Natural killer cell treated with Interleukin-12 subunit alpha and Interleukin-12 subunit beta and Interleukin-15 and Interleukin-18, amount 100 ng/mL, for 72 hours (primary cell): ENCODE data around the gene ARHGAP23. TPM values are rescaled to one million over a fixed set of nuclear protein-coding genes. Genes with fewer than 3 reads are reported as not detected.

Source experiments
- ATAC-seq, 2 donors: fragments of 150-1000 bp; cut with Tn5 transposase in 1 of 2; sonication (Bioruptor Pico), chemical (Tn5 transposase) in 1 of 2; 2 replicates each; pipeline ENCODE4 v1.10.0; 2021
- DNase-seq: peaks from one replicate; pipeline ENCODE4 v3.0.0; 2022; ENCODE audit warnings: low spot score
- H3K27ac Mint-ChIP-seq, 2 donors: 1 replicate in 1 of 2; 2 replicates in 1 of 2; pipeline ENCODE4 v1.8.0; 2022; ENCODE audit warnings: mixed read lengths in 2 of 2, mild to moderate bottlenecking in 1 of 2, moderate library complexity in 1 of 2
- H3K27me3 Mint-ChIP-seq, 2 donors: 1 replicate in 1 of 2; 2 replicates in 1 of 2; pipeline ENCODE4 v1.8.0; 2022; ENCODE audit warnings: mixed read lengths in 2 of 2
- H3K36me3 Mint-ChIP-seq: one replicate; pipeline ENCODE4 v1.8.0; 2022; ENCODE audit warnings: mixed read lengths
- H3K4me1 Mint-ChIP-seq, 2 donors: 1 replicate in 1 of 2; 2 replicates in 1 of 2; pipeline ENCODE4 v1.8.0; 2022; ENCODE audit warnings: low read depth in 2 of 2, mixed read lengths in 2 of 2, mild to moderate bottlenecking in 1 of 2
- H3K4me3 Mint-ChIP-seq: one replicate; pipeline ENCODE4 v1.8.0; 2022; ENCODE audit warnings: mixed read lengths
- H3K9me3 Mint-ChIP-seq: 2 replicates; pipeline ENCODE4 v1.8.0; 2022; ENCODE audit warnings: mixed read lengths
- total RNA-seq, 2 donors: library from RNA; stranded (reverse); gene quantifications; one replicate each; pipeline ENCODE4 v1.2.3, GENCODE V29; 2022

Gene ARHGAP23
- total RNA-seq, 2 donors from 2014 or later, result 0.55 to 2.9 TPM

DNA sequence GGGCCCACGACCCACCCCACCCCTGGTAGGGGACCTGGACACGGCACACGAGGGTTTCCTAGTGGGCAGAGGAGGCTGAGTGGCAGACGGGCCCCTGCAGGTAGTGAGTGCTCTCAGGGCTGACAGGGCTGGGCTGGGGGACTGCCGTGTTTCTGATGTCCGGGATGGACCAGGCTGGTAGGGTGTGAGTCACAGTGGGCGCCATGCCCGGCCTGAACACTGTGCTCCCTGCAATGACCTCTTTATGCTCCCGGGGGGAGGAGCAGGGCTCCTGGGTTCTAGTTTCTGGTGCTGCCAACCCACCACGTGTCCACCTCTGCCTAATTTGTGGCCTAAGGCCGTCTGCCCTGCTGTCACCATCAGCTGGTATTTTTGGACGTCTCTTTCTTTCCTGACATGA lies 26.3 kb downstream of the ARHGAP23 start:
- Mint-ChIP-seq H3K27ac (no peak overlapping the region), H3K27me3 (peaks cover 30 to 35% of the 10 kb centered on the region in 2 donors), H3K36me3 (no peaks in the 10 kb centered on the region), H3K4me3 (no peak overlapping the region), H3K9me3 (no peaks in the 10 kb centered on the region), H3K4me1 (peaks cover 11 to 15% of the 10 kb centered on the region in 2 donors)
- no peak for ATAC-seq
- DNase-seq, result no peak

DNA sequence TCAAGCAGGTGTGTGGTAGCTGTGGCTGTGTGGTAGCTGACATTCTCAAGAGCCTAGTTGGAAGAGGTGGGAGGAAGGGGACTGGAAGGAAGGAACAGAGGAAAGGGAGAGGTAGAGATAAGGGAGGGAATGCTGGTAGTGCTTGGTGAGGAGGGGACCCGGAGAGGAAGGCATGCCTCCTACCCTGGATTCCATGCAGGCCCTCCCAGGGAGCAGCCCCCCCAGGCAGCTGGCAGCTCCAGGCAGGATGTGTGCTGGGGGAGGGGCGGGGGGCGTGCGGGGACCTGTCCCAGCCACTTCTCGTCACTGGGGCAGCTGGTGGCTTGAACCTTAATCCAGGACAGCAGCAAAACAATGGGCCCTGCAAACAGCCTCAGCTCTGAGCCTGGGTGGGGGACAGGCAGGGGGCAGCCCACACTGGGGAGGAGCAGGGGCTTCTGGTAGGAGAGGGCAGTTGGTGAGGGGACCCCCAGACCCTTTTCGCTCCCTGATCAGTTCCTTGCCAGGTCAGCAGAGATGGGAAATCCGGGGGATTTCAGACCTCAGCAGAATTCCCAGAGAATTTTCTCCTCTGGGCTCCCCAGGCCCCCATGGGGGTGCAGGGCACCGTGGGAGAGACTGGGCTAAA lies 27.1 kb downstream of the ARHGAP23 start:
- Mint-ChIP-seq H3K4me3 (no peak overlapping the region), H3K9me3 (no peaks in the 10 kb centered on the region), H3K36me3 (no peaks in the 10 kb centered on the region), H3K4me1 (peaks cover 11 to 15% of the 10 kb centered on the region in 2 donors), H3K27me3 (peaks cover 30 to 37% of the 10 kb centered on the region in 2 donors), H3K27ac (no peak overlapping the region)
- ATAC-seq (no peak), DNase-seq (no peak)

DNA sequence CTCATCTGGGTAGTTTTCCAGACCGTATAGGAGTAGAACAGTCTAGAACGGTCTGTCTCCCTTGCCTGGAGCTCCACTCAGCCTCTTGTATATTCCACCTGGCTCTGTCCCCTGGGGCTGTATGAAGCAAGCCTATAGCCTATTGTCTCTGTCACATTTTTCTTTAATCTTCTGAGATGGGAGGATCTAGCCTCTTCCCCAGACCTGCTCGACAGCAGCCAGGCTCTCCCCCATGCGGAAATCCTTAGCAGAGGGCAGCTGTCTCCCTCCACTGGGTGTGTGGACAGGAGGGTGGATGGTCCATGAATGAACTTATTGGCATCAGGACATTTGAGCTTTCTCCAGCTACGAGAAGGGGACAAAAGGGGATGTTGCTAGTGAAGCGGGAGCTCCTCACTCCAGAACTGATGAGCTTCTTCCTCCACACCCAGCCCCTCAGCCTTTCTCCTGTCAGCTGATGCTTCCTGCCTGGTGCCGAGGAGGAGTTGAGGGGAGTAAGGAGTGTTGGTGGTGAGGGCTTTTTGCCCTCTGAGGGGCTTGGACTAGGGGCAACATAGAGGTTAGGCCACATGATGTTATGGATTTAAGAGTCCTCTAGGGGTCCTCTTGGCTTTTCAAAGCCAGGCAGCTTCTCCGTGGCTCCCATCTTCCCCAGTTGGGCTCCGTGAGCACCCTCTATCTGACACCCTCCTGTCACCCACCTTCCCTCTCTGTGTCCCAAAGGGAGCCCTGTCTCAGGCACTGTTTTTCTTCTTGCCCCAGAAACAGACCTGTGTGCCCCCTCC lies 28.0 kb downstream of the ARHGAP23 start:
- no peaks in the 10 kb centered on the region for H3K9me3 Mint-ChIP-seq
- DNase-seq (no peak), ATAC-seq (no peak)
- no peak overlapping the region for H3K4me3 Mint-ChIP-seq
- no peaks in the 10 kb centered on the region for H3K36me3 Mint-ChIP-seq
- H3K27ac Mint-ChIP-seq, result no peak overlapping the region
- peaks cover 11 to 15% of the 10 kb centered on the region in 2 donors for H3K4me1 Mint-ChIP-seq
- H3K27me3 Mint-ChIP-seq, result peaks cover 30 to 34% of the 10 kb centered on the region in 2 donors

DNA sequence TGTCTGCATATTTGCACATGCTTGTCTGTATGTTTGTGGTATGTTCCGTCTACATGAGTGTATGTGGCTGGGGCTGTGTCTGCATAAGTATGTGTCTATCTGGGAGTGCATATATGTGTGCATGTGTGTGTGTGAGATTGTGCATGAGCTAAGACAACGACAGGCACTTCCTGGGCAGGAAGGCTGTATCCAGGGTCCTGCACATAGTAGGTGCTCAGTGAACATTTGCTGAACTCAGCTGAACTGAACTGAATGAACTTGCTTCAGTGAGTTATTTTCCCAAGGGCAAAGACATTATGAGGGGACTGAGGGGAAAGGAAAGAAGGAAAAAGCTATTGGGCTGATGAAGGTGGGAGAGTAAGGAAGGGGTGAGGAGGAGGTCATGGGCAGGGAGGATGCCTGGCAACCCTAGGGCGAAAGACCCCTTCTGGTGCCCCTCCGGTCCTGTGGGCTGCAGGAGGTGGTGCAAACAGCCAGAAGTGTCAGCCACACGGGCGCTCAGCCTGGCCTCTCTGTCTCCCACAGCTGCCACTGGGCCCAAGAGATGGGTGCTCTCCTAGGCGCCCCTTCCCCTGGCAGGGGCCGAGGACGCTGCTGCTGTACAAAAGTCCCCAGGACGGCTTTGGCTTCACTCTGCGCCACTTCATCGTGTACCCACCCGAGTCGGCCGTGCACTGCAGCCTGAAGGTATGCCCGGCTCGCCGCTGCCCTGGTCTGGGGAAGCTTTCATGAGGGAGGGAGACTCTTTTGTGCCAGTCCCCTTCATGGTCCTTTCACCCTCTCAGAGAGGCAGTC lies 29.5 kb downstream of the ARHGAP23 start:
- peaks cover 23 to 28% of the 10 kb centered on the region in 2 donors for H3K27me3 Mint-ChIP-seq
- H3K27ac Mint-ChIP-seq, result no peak overlapping the region

DNA sequence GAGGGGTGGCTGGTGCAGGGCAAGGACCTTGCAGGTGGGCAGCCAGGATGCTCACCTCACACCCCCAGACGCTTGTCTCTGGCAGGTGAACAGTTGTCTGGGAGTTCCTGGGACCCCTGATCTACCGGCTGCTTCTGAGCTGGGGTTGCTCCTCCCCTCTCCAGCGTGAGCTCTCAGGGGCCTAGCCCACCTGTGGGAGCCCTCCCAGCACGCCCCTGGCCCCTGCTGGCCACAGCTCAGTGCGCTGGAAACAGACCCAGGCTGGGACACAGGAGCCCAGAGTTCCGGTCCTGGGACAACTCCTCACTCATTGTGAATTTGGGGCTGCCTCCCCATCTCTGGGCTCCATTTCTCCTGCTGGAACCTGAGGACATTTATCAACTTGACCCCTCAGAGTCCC lies 30.3 kb downstream of the ARHGAP23 start:
- no peak overlapping the region for H3K27ac Mint-ChIP-seq
- no peak overlapping the region for H3K4me3 Mint-ChIP-seq
- peaks cover 16 to 22% of the 10 kb centered on the region in 2 donors for H3K27me3 Mint-ChIP-seq
- H3K4me1 Mint-ChIP-seq, result peaks cover 4 to 6% of the 10 kb centered on the region in 2 donors
- no peaks in the 10 kb centered on the region for H3K9me3 Mint-ChIP-seq
- H3K36me3 Mint-ChIP-seq, result no peaks in the 10 kb centered on the region
- no peak for DNase-seq
- ATAC-seq, result no peak

More for the DNA sequence above, 29.5 kb downstream of the ARHGAP23 start:
- Mint-ChIP-seq H3K36me3 (no peaks in the 10 kb centered on the region), H3K4me3 (no peak overlapping the region), H3K4me1 (peaks cover 11 to 12% of the 10 kb centered on the region in 2 donors), H3K9me3 (no peaks in the 10 kb centered on the region)
- DNase-seq (no peak), ATAC-seq (no peak)

DNA sequence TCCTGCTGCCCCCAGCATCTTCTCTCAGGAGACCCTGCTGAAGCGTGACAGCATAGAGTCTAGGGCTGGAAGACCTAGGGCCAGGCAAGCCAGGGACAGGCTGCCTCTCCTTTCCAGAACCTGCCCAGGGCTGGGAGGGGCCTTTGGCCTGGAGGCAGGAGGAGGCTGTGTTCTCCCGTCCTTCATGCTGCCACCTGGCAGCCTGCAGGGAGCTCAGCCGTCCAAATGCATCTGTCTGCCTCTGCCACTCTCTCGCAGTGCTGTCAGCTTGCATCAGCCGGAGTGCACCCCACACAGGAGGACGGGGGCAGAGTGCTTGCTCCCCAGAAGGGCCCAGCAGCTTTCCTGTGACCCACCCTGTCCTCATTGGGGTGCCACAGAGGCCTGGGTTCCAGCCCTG lies 31.3 kb downstream of the ARHGAP23 start:
- DNase-seq, result no peak
- Mint-ChIP-seq H3K27me3 (peaks cover 14 to 22% of the 10 kb centered on the region in 2 donors), H3K9me3 (no peaks in the 10 kb centered on the region), H3K36me3 (no peaks in the 10 kb centered on the region), H3K27ac (no peak overlapping the region), H3K4me1 (peaks cover 4 to 6% of the 10 kb centered on the region in 2 donors), H3K4me3 (no peak overlapping the region)
- no peak for ATAC-seq

DNA sequence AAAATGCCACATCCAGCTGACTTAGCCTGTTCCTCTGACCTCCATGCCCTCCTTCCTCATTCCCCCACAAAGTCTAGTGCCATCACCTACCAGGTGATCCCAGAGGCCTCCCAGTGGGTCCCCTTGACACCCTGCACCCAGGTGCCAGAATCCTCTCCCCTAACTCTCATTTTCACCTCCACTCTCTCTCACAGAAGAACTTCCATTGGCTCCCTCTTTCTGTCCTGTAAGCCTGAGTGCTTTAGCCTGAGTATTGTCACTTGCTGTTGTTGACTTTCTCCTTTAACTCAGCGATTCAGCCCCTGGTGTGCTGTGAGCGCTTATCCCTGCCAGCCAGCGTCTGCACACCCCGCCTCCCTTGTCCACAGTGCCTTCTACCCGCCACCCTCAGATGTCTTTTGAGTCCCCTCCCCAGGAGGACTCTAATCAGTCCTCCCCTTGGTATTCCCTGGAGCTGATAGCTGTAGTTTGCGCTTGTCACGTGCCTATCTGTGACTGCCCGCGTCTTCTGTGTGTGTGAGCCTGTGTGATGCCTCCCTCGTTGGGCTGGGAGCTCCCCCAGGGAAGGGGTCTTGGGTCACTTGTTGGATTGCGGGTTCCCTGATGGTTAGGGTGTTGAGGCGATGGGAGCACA lies 31.9 kb downstream of the ARHGAP23 start:
- no peaks in the 10 kb centered on the region for H3K9me3 Mint-ChIP-seq
- peaks cover 8 to 16% of the 10 kb centered on the region in 2 donors for H3K27me3 Mint-ChIP-seq
- H3K36me3 Mint-ChIP-seq, result no peaks in the 10 kb centered on the region
- peaks cover 0 to under 1% of the 10 kb centered on the region in 2 donors for H3K4me1 Mint-ChIP-seq
- DNase-seq (no peak), ATAC-seq (no peak)
- H3K4me3 Mint-ChIP-seq, result no peak overlapping the region
- H3K27ac Mint-ChIP-seq, result no peak overlapping the region

DNA sequence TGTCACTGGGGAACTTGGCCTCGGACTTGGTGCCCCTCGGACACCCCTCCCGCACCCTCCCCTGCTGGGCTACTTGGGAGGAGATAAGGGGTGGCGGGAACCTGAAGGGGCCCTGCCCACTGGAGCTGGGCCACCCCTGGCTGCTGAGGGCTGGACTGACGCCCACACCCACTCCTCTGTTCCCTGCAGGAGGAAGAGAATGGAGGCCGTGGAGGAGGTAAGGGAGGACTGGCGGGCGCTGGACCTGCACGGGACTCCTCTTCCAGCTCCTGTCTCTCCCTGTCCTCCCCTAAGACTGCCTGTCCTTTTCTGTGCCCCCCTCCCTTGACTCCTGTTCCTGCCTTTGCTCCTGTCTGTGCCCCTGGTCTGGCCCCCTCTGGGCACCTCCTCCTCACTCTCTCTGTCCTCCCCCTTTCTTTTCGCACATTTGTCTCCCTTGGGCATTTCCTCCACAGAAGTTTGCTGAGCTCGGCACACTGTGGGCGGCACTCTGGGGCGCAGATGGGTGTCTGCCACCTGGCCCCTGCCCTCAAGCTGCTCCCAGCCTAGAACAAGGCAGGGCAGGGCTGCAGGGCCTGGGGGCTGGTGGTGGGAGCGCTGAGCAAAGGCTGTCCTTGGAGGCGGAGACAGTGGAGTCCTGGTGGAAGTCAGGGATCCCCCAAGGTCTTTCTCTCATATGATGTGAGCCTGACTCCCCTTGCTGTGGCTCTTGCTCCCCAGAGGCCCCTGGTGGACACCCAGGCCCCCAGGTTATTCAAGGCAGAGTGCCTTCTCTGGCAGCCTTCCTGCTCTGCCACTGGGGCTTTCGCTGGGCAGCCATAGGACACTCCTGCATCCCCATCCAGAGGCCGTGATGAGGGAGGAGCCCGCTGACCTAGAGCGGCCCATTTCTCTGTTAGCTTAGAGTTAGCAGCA lies 32.7 kb downstream of the ARHGAP23 start:
- ATAC-seq (no peak), DNase-seq (no peak)
- no peak overlapping the region for H3K27ac Mint-ChIP-seq
- no peaks in the 10 kb centered on the region for H3K9me3 Mint-ChIP-seq
- no peaks in the 10 kb centered on the region for H3K36me3 Mint-ChIP-seq
- no peak overlapping the region for H3K4me3 Mint-ChIP-seq
- H3K4me1 Mint-ChIP-seq, result no peaks in the 10 kb centered on the region
- H3K27me3 Mint-ChIP-seq, result peaks cover 7 to 14% of the 10 kb centered on the region in 2 donors

DNA sequence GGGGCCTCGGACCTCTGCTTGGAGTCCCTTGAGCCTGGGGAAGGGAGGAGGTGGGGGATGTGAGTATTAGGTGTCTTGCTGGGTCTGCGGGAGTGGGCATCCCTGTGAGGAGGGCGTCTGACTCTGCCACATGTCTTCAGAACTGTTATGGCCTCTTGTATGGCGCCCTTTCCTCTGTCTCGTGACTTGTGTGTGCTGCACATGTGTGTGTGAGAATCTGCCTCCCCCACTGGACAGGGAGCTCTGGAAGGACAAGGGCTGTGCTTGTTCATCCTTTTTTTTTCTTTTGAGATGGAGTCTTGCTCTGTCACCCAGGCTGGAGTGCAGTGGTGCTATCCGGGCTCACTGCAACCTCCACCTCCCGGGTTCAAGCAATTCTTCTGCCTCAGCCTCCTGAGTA lies 33.4 kb downstream of the ARHGAP23 start:
- Mint-ChIP-seq H3K9me3 (no peaks in the 10 kb centered on the region), H3K36me3 (no peaks in the 10 kb centered on the region), H3K27me3 (peaks cover 7 to 9% of the 10 kb centered on the region in 2 donors), H3K27ac (no peak overlapping the region), H3K4me3 (no peak overlapping the region), H3K4me1 (no peaks in the 10 kb centered on the region)
- no peak for DNase-seq
- no peak for ATAC-seq

DNA sequence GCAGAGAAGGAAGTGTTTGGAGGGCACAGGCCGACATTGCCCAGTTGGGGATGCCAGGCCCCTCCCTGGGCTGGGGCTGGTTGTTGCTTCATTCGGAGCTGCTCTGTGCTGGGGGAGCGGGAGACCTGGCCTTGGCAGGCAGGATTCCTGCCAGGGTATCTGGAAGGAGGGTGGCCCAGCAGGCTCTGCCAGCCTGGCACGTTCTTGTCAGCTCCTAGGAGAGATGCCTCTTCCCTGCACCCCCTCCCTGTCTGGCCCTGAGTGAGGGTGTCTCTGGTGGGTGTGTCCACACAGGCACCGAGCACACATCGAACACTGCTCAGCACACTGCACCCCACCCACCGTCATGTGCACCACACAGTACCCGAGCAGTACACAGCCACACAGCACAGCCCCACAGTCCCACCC lies 35.2 kb downstream of the ARHGAP23 start:
- Mint-ChIP-seq H3K27ac (no peak overlapping the region), H3K4me3 (no peak overlapping the region), H3K27me3 (peaks cover 0 to 4% of the 10 kb centered on the region in 2 donors), H3K4me1 (no peaks in the 10 kb centered on the region), H3K36me3 (no peaks in the 10 kb centered on the region), H3K9me3 (no peaks in the 10 kb centered on the region)
- ATAC-seq (no peak), DNase-seq (no peak)

DNA sequence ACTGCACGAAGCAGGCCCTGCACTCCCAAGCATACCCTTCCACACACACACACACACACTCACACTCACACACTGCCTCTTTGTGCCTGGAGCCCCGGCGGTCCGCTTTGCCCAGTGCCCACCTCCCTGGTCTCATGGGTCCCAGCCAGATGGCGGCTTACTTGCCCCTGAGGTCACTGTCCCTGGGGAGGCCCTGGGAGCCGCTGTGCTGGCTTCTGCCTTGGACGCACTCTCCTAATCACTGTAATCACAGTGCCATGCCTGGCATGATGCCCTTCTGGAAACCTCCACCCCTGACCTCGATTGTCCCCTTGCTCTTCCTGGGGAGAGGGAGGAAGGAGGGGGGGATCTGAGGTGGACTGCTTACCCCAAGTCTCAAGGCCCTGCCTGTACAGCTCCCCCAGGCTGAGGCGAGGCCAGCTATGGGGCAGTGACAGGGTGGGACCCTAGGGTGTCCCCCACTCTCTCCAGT lies 36.0 kb downstream of the ARHGAP23 start:
- no peaks in the 10 kb centered on the region for H3K9me3 Mint-ChIP-seq
- no peak overlapping the region for H3K27ac Mint-ChIP-seq
- peaks cover 0 to 4% of the 10 kb centered on the region in 2 donors for H3K27me3 Mint-ChIP-seq
- H3K4me1 Mint-ChIP-seq, result no peaks in the 10 kb centered on the region
- no peak for DNase-seq
- no peaks in the 10 kb centered on the region for H3K36me3 Mint-ChIP-seq
- no peak for ATAC-seq
- H3K4me3 Mint-ChIP-seq, result no peak overlapping the region

DNA sequence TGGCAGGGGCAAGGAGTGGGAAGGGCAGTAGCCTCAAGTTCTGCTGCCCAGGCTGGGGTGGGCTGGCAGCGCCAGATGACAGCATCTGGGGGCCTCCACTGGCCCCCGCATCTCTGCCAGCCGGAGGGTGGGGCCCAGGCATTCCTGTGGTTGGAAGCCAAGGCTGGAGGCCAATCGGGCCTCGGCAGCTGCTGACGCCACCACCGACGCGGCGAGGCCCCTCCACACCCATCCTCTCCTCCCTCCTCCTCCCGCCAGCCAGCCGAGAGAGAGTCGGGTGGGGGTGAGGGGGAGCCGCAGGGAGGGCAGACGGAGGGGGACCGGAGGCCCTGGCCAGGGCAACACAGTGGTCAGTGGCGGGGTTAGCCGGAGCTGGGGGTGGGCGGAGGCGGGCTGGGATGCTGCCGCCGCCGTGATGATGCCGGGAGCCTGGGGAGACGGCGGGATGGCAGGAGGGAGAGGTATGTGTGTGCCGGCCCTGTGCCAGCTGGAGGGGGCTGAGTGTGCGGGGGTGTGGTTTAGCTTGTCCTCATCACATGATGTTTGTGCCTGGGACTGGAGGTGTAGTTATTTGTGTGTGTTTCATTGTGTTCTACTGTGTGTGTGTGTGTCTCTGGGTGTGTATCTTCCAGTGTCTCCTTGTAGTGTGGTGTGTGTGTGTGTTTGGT lies 36.6 kb downstream of the ARHGAP23 start:
- H3K27me3 Mint-ChIP-seq, result peaks cover 0 to 4% of the 10 kb centered on the region in 2 donors
- no peak overlapping the region for H3K4me3 Mint-ChIP-seq
- H3K9me3 Mint-ChIP-seq, result no peaks in the 10 kb centered on the region
- ATAC-seq, result no peak
- H3K27ac Mint-ChIP-seq, result no peak overlapping the region
- no peak for DNase-seq
- H3K36me3 Mint-ChIP-seq, result no peaks in the 10 kb centered on the region
- H3K4me1 Mint-ChIP-seq, result no peaks in the 10 kb centered on the region
